Urinary bladder (tissue), 4 donors: ENCODE measurements around the gene CYB5R3. TPM values are rescaled to one million over a fixed set of nuclear protein-coding genes. Genes with fewer than 3 reads are reported as not detected.

Source experiments
- DNase-seq: peaks from one replicate; pipeline ENCODE4 v3.0.0-alpha.2; 2015; ENCODE audit errors: extremely low spot score
- H3K27ac ChIP-seq: one replicate; pipeline ENCODE4 v1.5.1; 2013; ENCODE audit warnings: low read depth, mild to moderate bottlenecking, moderate library complexity
- H3K36me3 ChIP-seq: one replicate; pipeline ENCODE4 v1.6.1; 2013; ENCODE audit warnings: mild to moderate bottlenecking, moderate library complexity; ENCODE audit not compliant: insufficient read depth
- H3K4me1 ChIP-seq: one replicate; pipeline ENCODE4 v1.6.1; 2013; ENCODE audit warnings: mild to moderate bottlenecking, moderate library complexity; ENCODE audit not compliant: insufficient read depth
- H3K4me3 ChIP-seq: one replicate; pipeline ENCODE4 v1.5.1; 2013; ENCODE audit warnings: low read depth, low read length
- WGBS: extraction: QIAGEN DNeasy Blood & Tissue Kit; methylation state at CpG from one replicate; pipeline ENCODE4 v1.1.7; 2013; 5-methylcytosine and 5-hydroxymethylcytosine counted together
- polyA plus RNA-seq: library from polyadenylated mRNA; stranded (reverse); fragments of 200-250 nt; gene quantifications from one replicate; pipeline ENCODE4 v1.2.3, GENCODE V29; 2013
- total RNA-seq: library from RNA; depleted of rRNA; stranded (reverse); fragments of >200 nt; gene quantifications from one replicate; pipeline ENCODE4 v1.2.3, GENCODE V29; 2014
- donor health status: healthy with polysubstance abuse.
- donor health status: healthy.

CYB5R3 gene
- total and polyA plus RNA-seq, 2 donors, result 33.8 to 359 TPM

- no peak for DNase-seq
- peaks cover 2% of the 10 kb centered on the region for H3K36me3 ChIP-seq
- no peaks in the 10 kb centered on the region for H3K4me1 ChIP-seq
- WGBS, result 60% methylated on average over 3 of the region's 3 CpGs
- no peak overlapping the region for H3K27ac ChIP-seq
- H3K4me3 ChIP-seq, result no peak overlapping the region
These were observed 44.8 kb downstream of the CYB5R3 start for GRCh38 chr22:42604403-42604802.

GRCh38 chr22:42603427-42603826, 45.8 kb downstream of the CYB5R3 start:
- H3K4me3 ChIP-seq, result no peak overlapping the region
- no peak overlapping the region for H3K27ac ChIP-seq
- H3K36me3 ChIP-seq, result peaks cover 8% of the 10 kb centered on the region
- DNase-seq, result no peak
- 83% methylated on average over 2 of the region's 2 CpGs for WGBS
- no peaks in the 10 kb centered on the region for H3K4me1 ChIP-seq

- Histone ChIP-seq H3K36me3 (peaks cover 8% of the 10 kb centered on the region), H3K4me3 (no peak overlapping the region), H3K27ac (no peak overlapping the region), H3K4me1 (no peaks in the 10 kb centered on the region)
- no peak for DNase-seq
- 77% methylated on average over 2 of the region's 2 CpGs for WGBS
These were observed 46.7 kb downstream of the CYB5R3 start for GRCh38 chr22:42602470-42602869.

- DNase-seq, result no peak
- peaks cover 8% of the 10 kb centered on the region for H3K36me3 ChIP-seq
- 93% methylated on average over 6 of the region's 6 CpGs for WGBS
- H3K4me1 ChIP-seq, result no peaks in the 10 kb centered on the region
- H3K27ac ChIP-seq, result no peak overlapping the region
- H3K4me3 ChIP-seq, result no peak overlapping the region
These were observed 47.2 kb downstream of the CYB5R3 start for GRCh38 chr22:42601879-42602465.

- H3K4me3 ChIP-seq, result no peak overlapping the region
- peaks cover 6% of the 10 kb centered on the region for H3K36me3 ChIP-seq
- no peak overlapping the region for H3K27ac ChIP-seq
- H3K4me1 ChIP-seq, result no peaks in the 10 kb centered on the region
- no peak for DNase-seq
- 86% methylated on average over 11 of the region's 11 CpGs for WGBS
These were observed 52.2 kb downstream of the CYB5R3 start for GRCh38 chr22:42596863-42597530.

- Histone ChIP-seq H3K36me3 (peaks cover 11% of the 10 kb centered on the region), H3K4me3 (no peak overlapping the region), H3K4me1 (no peaks in the 10 kb centered on the region), H3K27ac (no peak overlapping the region)
- no peak for DNase-seq
- 50% methylated on average over 5 of the region's 5 CpGs for WGBS
These were observed 52.9 kb downstream of the CYB5R3 start for GRCh38 chr22:42596336-42596735.

- peaks cover 11% of the 10 kb centered on the region for H3K36me3 ChIP-seq
- 69% methylated on average over 3 of the region's 3 CpGs for WGBS
These were observed 53.8 kb downstream of the CYB5R3 start for GRCh38 chr22:42595434-42595833.

GRCh38 chr22:42591987-42592386, 57.2 kb downstream of the CYB5R3 start:
- Histone ChIP-seq H3K4me1 (no peaks in the 10 kb centered on the region), H3K36me3 (peaks cover 6% of the 10 kb centered on the region), H3K27ac (no peak overlapping the region), H3K4me3 (no peak overlapping the region)
- no peak for DNase-seq
- 96% methylated on average over 12 of the region's 12 CpGs for WGBS

More at GRCh38 chr22:42595434-42595833, 53.8 kb downstream of the CYB5R3 start:
- no peak overlapping the region for H3K4me3 ChIP-seq
- H3K27ac ChIP-seq, result no peak overlapping the region
- H3K4me1 ChIP-seq, result no peaks in the 10 kb centered on the region
- no peak for DNase-seq

- WGBS, result 85% methylated on average over 5 of the region's 5 CpGs
- H3K4me3 ChIP-seq, result no peak overlapping the region
- H3K36me3 ChIP-seq, result peaks cover 12% of the 10 kb centered on the region
- H3K27ac ChIP-seq, result no peak overlapping the region
- no peak for DNase-seq
- no peaks in the 10 kb centered on the region for H3K4me1 ChIP-seq
These were observed 61.5 kb downstream of the CYB5R3 start for GRCh38 chr22:42587588-42588175.

GRCh38 chr22:42586381-42586780, 62.8 kb downstream of the CYB5R3 start:
- H3K36me3 ChIP-seq, result peaks cover 7% of the 10 kb centered on the region
- DNase-seq, result no peak
- H3K4me1 ChIP-seq, result no peaks in the 10 kb centered on the region
- no peak overlapping the region for H3K27ac ChIP-seq
- no peak overlapping the region for H3K4me3 ChIP-seq
- whole genome bisulfite sequencing, result 93% methylated on average over 4 of the region's 4 CpGs

- DNase-seq, result no peak
- Histone ChIP-seq H3K27ac (no peak overlapping the region), H3K4me3 (no peak overlapping the region), H3K36me3 (peaks cover 7% of the 10 kb centered on the region), H3K4me1 (no peaks in the 10 kb centered on the region)
- WGBS, result 83% methylated on average over 8 of the region's 8 CpGs
These were observed 64.1 kb downstream of the CYB5R3 start for GRCh38 chr22:42585096-42585495.

GRCh38 chr22:42584364-42584940, 64.7 kb downstream of the CYB5R3 start:
- Histone ChIP-seq H3K4me3 (no peak overlapping the region), H3K4me1 (no peaks in the 10 kb centered on the region), H3K36me3 (peaks cover 7% of the 10 kb centered on the region), H3K27ac (no peak overlapping the region)
- DNase-seq, result no peak
- WGBS, result 91% methylated on average over 4 of the region's 4 CpGs

- Histone ChIP-seq H3K4me1 (no peaks in the 10 kb centered on the region), H3K27ac (no peak overlapping the region), H3K36me3 (peaks cover 7% of the 10 kb centered on the region), H3K4me3 (no peak overlapping the region)
- DNase-seq, result no peak
- 83% methylated on average over 1 of the region's 1 CpG for WGBS
These were observed 66.2 kb downstream of the CYB5R3 start for GRCh38 chr22:42582987-42583386.
